GM21786 (cell line): Measurements from ENCODE around the gene SH2D5.
"Not testable (repeated sequence)": the region's sequence is repeated elsewhere in the genome, so short reads cannot be mapped to it uniquely, and the experiment has no call there.

Experiments
- ATAC-seq: cut with Tn5 transposase; IDR thresholded peaks from one replicate; pipeline ENCODE4 v1.9.1; 2021; ENCODE audit not compliant: unreplicated experiment

The SH2D5 gene

DNA sequence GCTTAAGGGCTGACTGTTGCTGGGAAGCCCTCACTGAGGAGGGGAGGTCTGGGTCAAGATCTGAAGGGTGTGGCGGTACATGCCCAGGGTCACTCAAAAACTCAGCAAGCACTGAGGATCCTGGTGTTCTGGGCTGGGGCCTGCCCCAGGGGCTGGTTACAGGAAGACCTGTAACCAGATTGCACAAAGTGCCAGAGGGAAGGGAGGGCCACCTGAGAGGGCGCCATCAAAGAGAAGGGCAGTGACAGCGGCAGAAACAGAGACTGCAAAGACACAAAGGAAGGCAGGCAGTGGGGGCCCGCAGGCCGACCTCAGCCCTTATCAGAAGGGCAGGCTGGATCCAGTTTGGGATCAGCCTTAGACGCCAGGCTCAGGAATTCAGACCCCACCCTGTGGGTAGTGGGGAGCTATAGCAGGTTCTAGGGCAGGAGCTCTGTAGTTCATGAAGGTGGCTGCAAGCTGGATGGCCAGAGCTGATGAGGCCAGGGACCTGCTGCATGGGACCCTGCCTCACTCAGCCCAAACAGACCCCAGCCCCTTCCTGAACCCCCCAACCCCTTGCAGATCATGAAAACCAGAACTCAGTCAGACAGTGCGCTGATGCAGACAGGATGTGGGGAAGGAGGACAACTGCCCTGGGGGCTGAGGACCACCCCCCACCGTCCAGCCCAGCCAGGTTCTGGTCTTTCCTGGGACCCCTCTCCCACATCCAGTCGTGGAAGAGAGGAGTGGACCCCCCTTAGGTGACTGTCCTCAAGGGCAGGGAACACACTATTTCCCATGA, 3.9 kb downstream of the SH2D5 start:
- ATAC-seq = no peak

- ATAC-seq = no peak
Measured at GRCh38 chr1:20727746-20728316, 4.7 kb downstream of the SH2D5 start.

DNA sequence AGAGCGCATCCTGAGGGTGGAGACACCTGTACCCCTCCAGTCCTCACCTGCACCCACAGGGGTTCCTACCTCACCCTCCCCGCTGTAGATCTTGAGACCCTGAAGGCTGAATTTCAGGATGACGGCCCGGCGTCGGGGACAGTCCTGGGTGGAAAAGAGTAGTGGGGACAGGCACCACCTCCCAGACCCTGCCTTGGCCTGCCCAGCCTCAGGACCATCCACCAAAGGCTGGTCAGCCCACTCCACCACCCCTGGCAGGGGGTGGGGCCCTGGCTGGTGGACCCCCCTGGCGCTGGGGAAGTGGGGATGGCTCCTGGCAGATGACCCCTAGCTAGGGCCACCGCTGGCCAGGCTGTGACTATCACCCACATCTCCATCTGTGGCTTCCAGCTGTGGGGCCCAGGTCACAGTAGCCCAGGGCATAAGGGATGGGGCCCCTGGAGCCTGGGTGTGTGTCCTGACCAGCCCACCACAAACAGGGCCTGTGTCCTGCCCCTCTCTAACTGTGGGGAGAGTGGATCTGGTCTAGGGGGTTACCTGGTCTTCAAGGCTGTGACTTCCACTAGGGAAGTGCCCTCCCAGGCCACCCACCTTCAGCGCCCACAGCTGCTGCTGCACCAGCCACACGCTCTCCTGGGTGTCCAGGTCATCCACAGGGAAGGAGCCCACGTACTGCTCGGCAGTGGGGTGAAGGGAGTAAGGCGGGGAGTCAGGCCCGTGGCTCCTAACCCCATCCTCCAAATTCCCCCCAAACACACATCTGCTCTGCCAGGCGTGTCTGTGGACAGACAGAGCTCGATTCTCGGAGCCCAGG, 5.4 kb downstream of the SH2D5 start:
- no peak for ATAC-seq

GRCh38 chr1:20726118-20726911, 6.2 kb downstream of the SH2D5 start:
- ATAC-seq = no peak

- ATAC-seq = no peak
Measured at GRCh38 chr1:20725189-20726117, 7.0 kb downstream of the SH2D5 start.

DNA sequence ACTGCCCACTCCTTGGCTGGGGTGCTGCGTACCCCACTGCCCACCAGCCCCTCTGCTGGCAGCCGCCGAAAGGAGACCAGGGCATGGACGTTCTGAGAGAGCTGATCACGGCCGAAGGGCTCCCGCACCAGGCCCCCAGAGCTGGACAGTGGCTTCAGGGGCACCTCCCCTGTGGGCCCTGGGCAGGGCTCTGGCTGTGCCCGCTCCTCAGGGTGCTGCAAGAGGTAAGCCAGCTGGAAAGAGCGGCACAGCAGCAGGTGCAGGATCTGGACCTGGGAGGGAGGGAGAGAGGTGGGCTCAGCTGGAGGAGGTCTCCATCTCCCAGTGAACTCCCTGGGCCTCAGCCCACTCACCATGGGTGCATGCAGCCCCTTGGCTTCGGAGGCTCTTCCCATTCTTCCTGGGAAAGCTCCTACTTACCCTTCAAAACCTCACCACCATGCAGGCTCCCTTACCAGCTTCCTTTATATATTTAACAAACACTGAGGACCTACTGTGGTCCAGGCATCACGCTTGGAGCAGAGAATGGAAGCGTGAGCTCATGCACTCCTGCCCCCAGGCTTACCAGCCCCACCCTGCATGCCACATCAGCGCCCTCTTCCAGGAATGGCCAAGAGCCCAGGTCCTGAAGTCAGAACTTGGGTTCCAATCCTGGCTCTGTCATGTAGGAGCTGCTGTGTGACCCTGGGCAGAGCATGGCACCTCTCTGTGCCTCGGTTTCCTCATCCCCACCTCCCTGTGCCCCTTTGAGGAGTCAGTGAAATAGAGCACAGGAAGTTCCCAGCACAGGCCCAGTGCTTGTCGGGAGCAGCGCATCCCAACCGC, 7.9 kb downstream of the SH2D5 start:
- ATAC-seq = no peak

- no peak for ATAC-seq
Measured at GRCh38 chr1:20723537-20724363, 8.8 kb downstream of the SH2D5 start.

- no peak for ATAC-seq
Measured at GRCh38 chr1:20723159-20723536, 9.4 kb downstream of the SH2D5 start.

- ATAC-seq = no peak
Measured at GRCh38 chr1:20721117-20722061, 11.1 kb downstream of the SH2D5 start.

DNA sequence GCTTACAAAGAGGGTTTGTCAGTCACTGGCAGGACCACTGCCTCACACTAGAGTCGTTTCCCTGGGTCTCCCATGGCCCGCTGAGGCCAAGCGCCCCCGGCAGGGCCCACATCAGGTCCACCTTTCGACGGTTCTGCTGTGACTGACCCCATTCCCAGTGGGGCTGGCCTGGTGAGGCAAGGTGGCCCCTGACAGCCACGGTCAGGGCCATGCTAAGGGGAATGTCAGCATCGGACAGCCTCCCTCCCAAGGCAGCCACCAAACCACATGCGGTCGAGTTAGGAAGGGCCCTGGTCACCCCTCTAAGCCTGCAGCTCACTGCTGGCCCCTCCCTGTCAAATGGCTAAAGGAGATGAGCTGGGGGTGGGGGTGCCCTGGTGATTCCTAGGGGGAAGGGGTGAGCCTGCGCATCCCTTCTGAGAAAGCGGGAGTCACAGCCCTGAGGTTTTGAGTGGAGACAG, 11.8 kb downstream of the SH2D5 start:
- ATAC-seq = no peak

- ATAC-seq = no peak
Measured at GRCh38 chr1:20719871-20720620, 12.5 kb downstream of the SH2D5 start.

- no peak for ATAC-seq
Measured at GRCh38 chr1:20719261-20719660, 13.2 kb downstream of the SH2D5 start.

DNA sequence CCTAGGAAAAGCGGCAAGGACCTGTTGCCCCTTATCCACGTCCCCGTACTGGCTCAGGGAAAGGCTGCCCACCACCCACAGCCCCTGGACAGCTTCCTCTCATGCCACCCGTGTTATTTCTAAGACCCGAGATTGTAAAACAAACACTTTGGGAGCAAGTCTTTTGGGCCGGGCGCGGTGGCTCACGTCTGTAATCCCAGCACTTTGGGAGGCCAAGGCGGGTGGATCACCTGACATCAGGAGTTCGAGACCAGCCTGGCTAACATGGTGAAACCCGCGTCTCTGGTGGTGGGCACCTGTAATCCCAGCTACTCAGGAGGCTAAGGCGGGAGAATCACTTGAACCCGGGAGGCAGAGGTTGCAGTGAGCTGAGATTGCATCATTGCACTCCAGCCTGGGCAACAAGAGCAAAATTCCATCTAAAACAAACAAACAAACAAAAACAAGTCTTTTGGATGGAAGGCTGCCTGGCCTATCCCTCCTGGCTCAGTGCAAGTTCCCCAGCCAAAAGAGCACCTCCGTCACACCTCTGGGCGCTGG, 14.1 kb downstream of the SH2D5 start:
- ATAC-seq = not testable (repeated sequence)

GRCh38 chr1:20717452-20718342, 14.8 kb downstream of the SH2D5 start, which contains the start of gene KIF17:
KIF17 (minus strand) TSS chr1:20718007; CDS start chr1:20717706, 301 bp downstream.
- no peak for ATAC-seq

GRCh38 chr1:20716232-20716631, 16.3 kb downstream of the SH2D5 start:
- no peak for ATAC-seq
